Neural progenitor cell (in vitro differentiated cells): ENCODE results near the gene ADGRD1.

ENCODE experiments used
- CTCF ChIP-seq: fragments of 200-600 bp; sonication (generic); IDR thresholded peaks from 2 replicates; pipeline ENCODE4 v1.5.1; 2017; ENCODE audit warnings: antibody characterized with exemption, mild to moderate bottlenecking
- EZH2 ChIP-seq: fragments of 200-600 bp; sonication (generic); IDR thresholded peaks from 2 replicates; pipeline ENCODE4 v1.6.1; 2017; ENCODE audit warnings: antibody characterized with exemption, mild to moderate bottlenecking, moderate library complexity
- EZH2phosphoT487 ChIP-seq: fragments of 200-600 bp; sonication (generic); IDR thresholded peaks from 2 replicates; pipeline ENCODE4 v1.6.1; 2017; ENCODE audit warnings: antibody characterized with exemption

GRCh38 chr12:130949806-130950205, 3.9 kb upstream of the ADGRD1 start:
- TF ChIP-seq CTCF (no peak), EZH2phosphoT487 (no peak), EZH2 (no peak)
